BE2C (cell line): Measurements from ENCODE around the gene MEIS1.

Experiments
- DNase-seq: peaks from one replicate; pipeline ENCODE4 v3.0.0-alpha.2; 2020
- H3K27me3 ChIP-seq: fragments of 250-450 bp; sonication (Bioruptor Pico); 2 replicates; pipeline ENCODE4 v1.5.1; 2020; ENCODE audit warnings: mild to moderate bottlenecking
- H3K36me3 ChIP-seq: fragments of 250-450 bp; sonication (Bioruptor Pico); 2 replicates; pipeline ENCODE4 v1.5.1; 2020; ENCODE audit warnings: mild to moderate bottlenecking
- H3K4me1 ChIP-seq: fragments of 250-450 bp; sonication (Bioruptor Pico); 2 replicates; pipeline ENCODE4 v1.5.1; 2020
- H3K4me3 ChIP-seq: 2 replicates; pipeline ENCODE4 v1.5.1; 2011; ENCODE audit warnings: low read depth, low read length
- H3K9me3 ChIP-seq: fragments of 250-450 bp; sonication (Bioruptor Pico); 2 replicates; pipeline ENCODE4 v1.5.1; 2020
- TF ChIP-seq, protein P1 (sequence below): IDR thresholded peaks from 2 replicates; pipeline ENCODE4 v1.5.1; 2012; ENCODE audit warnings: mild to moderate bottlenecking, low read depth, low read length

The MEIS1 gene

DNA sequence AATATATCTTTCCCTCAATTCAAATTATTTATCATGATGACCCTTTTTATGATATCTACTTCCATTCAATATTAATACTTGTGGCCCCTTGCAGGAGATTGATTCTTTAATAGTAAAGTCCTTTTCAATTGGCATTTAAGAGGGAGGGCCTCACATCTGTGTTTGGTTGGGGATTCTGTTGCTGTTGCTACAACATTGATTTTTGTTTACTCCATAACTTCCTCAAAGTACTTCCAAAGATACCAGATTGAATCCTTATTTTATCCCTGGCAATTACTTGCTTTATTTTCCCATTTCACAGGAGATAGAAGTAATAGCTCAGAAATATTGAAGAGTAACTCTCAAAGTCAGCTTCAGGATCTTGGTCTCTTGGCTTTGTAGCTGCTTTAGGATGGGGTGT, 32.8 kb downstream of the MEIS1 start:
- Histone ChIP-seq H3K36me3 (peaks cover 4% of the 10 kb centered on the region; the same call in 1 of the 2 replicates), H3K4me1 (no peaks in the 10 kb centered on the region)
- TF ChIP-seq, protein P1, sequence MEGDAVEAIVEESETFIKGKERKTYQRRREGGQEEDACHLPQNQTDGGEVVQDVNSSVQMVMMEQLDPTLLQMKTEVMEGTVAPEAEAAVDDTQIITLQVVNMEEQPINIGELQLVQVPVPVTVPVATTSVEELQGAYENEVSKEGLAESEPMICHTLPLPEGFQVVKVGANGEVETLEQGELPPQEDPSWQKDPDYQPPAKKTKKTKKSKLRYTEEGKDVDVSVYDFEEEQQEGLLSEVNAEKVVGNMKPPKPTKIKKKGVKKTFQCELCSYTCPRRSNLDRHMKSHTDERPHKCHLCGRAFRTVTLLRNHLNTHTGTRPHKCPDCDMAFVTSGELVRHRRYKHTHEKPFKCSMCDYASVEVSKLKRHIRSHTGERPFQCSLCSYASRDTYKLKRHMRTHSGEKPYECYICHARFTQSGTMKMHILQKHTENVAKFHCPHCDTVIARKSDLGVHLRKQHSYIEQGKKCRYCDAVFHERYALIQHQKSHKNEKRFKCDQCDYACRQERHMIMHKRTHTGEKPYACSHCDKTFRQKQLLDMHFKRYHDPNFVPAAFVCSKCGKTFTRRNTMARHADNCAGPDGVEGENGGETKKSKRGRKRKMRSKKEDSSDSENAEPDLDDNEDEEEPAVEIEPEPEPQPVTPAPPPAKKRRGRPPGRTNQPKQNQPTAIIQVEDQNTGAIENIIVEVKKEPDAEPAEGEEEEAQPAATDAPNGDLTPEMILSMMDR: no peak

DNA sequence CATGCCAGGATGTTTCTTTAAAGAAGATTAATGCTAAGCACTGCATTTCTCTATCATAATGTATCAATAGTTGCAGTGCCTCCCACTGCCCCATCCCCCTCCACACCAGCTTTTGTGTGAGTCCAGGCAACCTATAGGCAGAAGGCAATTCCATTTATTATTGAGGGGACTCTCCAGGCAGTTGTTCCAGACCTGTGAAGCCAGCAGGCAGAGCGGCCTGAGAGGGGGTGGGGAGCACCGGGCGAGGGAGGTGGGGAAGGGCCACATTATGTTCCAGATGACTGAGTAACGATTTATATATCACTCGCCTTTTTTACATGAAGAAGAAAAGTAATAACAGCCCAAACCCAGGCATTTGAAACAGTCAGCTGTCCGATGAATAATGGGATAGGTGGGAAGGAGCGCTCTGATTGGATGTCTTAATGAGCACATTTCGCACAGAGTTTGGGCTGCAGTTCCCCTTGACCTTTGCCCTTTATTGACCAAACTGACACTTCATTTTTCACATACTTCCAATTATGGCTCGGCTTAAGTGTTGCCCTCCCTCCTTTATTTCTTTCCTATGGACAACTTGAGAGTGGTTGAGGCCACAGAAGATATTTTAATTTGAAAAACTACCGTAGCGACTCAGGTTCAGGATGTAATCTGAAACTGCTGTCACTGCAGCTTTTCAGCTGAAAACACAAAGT, 34.4 kb downstream of the MEIS1 start:
- TF ChIP-seq, protein P1: no peak
- no peaks in the 10 kb centered on the region for H3K9me3 ChIP-seq
- no peak for DNase-seq
- no peaks in the 10 kb centered on the region for H3K27me3 ChIP-seq
- no peaks in the 10 kb centered on the region for H3K4me1 ChIP-seq
- no peak overlapping the region for H3K4me3 ChIP-seq
- no peaks in the 10 kb centered on the region for H3K36me3 ChIP-seq

More for the DNA sequence above, 32.8 kb downstream of the MEIS1 start:
- Histone ChIP-seq H3K27me3 (no peaks in the 10 kb centered on the region), H3K4me3 (no peak overlapping the region), H3K9me3 (no peaks in the 10 kb centered on the region)
- DNase-seq: no peak

DNA sequence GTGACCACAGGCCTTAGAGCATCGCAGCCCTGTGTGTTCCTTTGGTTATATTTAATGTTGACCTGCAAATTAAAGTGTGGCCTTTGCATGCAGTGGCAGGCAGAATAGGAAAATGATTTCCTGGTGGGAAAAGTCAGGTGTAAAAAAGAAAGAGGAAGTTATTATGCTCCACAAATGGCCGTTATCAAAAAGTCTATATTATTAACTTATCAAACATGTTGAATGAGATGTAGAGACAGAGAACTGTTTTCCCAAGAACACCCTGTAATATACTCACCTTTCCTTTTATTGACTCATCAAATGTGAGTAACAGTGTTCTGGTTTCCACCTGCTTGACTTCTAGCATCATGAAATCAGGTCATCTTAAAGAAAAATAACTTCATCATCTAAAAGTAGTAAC, 35.3 kb downstream of the MEIS1 start:
- H3K4me1 ChIP-seq: no peaks in the 10 kb centered on the region
- H3K9me3 ChIP-seq: no peaks in the 10 kb centered on the region
- H3K27me3 ChIP-seq: no peaks in the 10 kb centered on the region
- H3K36me3 ChIP-seq: no peaks in the 10 kb centered on the region
- H3K4me3 ChIP-seq: no peak overlapping the region
- DNase-seq: no peak
- TF ChIP-seq, protein P1: no peak

DNA sequence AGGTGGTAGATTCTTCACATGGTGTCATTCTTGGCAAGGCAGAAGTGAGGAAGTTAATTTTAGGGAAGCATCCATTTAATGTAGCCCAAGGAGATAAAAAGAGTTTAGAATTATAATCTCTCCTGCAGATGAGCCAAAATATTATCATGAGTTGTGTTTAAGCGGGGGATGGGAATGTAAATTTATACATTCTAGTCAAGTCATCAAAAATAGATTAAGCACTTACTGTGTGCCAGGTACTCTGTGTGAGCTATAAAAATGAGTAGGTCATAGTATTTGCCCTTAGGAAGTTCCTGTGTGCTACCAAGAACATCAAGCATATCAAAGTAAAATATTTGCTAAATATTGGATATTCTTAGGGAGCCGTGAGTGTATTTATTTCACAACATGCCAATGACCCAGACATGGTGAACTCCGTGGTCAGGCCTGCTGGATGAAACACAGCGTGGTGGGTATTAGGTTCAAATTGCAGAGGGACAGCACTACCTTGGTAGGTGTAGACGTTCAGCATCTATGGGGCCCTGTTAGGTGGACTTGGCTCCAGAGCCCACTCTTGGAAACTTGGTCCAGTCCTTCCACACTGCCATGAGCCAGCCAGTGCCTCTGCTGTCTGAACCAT, 37.4 kb downstream of the MEIS1 start:
- Histone ChIP-seq H3K36me3 (no peaks in the 10 kb centered on the region), H3K4me3 (no peak overlapping the region), H3K4me1 (no peaks in the 10 kb centered on the region), H3K27me3 (no peaks in the 10 kb centered on the region), H3K9me3 (no peaks in the 10 kb centered on the region)
- TF ChIP-seq, protein P1: no peak
- no peak for DNase-seq

DNA sequence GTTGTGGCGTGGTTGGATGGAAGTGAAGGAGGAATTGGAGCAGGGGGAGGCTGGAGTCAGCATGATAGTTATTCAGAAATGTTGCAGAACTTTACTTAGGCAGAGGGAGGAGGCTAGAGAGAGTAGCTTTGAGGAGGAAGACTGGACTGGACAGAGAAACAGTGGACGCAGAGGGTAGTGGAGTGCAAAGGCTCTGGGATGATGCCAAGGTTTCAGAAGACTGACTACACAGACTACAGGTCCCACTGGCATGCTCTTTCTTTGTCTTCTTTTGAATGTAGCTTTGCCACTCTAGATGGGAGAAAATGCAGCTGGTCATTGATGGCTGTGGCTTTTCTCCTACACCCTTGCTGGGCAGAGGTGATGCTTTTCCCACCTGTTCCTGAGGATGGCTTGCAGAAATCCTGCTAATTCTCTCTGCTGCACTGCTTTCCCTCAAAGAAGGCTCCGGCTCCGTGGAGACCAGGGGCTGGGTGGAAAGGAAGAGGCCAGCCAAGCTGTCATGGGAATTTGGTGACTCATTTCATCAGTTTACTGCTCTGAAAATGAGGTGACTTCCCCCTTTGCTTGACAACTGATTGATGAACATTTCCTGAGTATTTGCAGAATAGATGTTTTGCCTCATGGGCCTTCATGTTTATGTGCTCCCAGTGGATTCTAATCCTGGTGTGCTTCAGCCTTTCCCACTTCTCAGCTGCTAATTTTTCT, 42.4 kb downstream of the MEIS1 start:
- no peaks in the 10 kb centered on the region for H3K9me3 ChIP-seq
- TF ChIP-seq, protein P1: no peak
- H3K4me3 ChIP-seq: no peak overlapping the region
- peaks cover 5% of the 10 kb centered on the region; the same call in 1 of the 2 replicates for H3K36me3 ChIP-seq
- no peaks in the 10 kb centered on the region for H3K4me1 ChIP-seq
- H3K27me3 ChIP-seq: no peaks in the 10 kb centered on the region
- no peak for DNase-seq

DNA sequence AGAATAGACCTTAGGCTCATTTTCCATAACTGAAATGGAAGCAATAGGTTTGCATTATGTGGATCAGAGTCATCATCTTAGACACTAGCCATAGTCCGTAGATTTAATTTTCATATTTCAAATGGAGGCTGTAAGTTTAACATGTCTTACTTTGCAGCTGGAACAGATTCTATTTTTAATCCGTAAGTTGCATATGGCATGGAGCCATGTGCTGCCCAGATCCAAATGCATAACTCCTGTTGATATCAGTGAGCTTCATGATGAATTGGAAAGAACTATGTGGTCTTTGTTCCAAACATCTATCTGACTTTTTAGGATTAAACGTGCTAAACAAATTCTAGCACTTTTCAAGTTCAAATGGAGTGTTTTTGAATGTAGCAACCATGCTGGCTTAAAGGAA, 43.4 kb downstream of the MEIS1 start:
- Histone ChIP-seq H3K9me3 (no peaks in the 10 kb centered on the region), H3K36me3 (peaks cover 5% of the 10 kb centered on the region; the same call in 1 of the 2 replicates), H3K4me1 (no peaks in the 10 kb centered on the region), H3K4me3 (no peak overlapping the region), H3K27me3 (no peaks in the 10 kb centered on the region)
- TF ChIP-seq, protein P1: no peak
- no peak for DNase-seq
